GM12878 (cell line): ENCODE data around the gene PAXX. TPM values are rescaled to one million over a fixed set of nuclear protein-coding genes. Genes with fewer than 3 reads are reported as not detected.

Experiments used
- ATAC-seq: fragments of 200-7000 bp; cut with Tn5 transposase; 3 replicates; pipeline ENCODE4 v1.9.1; 2020; ENCODE audit warnings: mild to moderate bottlenecking, moderate library complexity
- BruUV-seq: library from RNA; stranded (reverse); fragments of 400-500 nt; replicated peaks from 2 replicates; lab custom pipeline; 2021; lab: Mats Ljungman, UMichigan
- CTCF ChIA-PET: fragments of 300-600 bp; sonication (Branson Sonifier 250); formaldehyde crosslinking; extraction: SDS; loops from one replicate; lab custom pipeline; 2021; ENCODE audit warnings: inconsistent platforms; lab: Yijun Ruan, JAX
- POLR2A ChIA-PET: fragments of 350-600 bp; formaldehyde crosslinking; extraction: SDS; loops from one replicate; lab custom pipeline; 2021; ENCODE audit warnings: inconsistent platforms; lab: Charles Lee
- RAD21 ChIA-PET: fragments of 300-600 bp; sonication (Branson Sonifier 250); formaldehyde crosslinking; loops from one replicate; lab custom pipeline; 2023; ENCODE audit warnings: antibody characterized with exemption; ENCODE audit not compliant: unreplicated experiment; lab: Charles Lee
- SMC1A ChIA-PET: fragments of 300-600 bp; sonication (Branson Sonifier 250); formaldehyde crosslinking; loops from one replicate; lab custom pipeline; 2023; ENCODE audit not compliant: unreplicated experiment, uncharacterized antibody; lab: Charles Lee
- DNase-seq: peaks from one replicate; pipeline ENCODE4 v3.0.0-alpha.2; 2011; ENCODE audit warnings: low read depth, low spot score
- FAIRE-seq: peaks from 3 replicates; lab custom pipeline; 2011; peaks lifted over from hg19 to GRCh38; lab: Jason Lieb, UNC
- H2AFZ ChIP-seq: 2 replicates; pipeline ENCODE4 v1.6.0; 2011; ENCODE audit warnings: low read depth, low read length, control low read depth; ENCODE audit not compliant: control insufficient read depth
- H3K27ac ChIP-seq: 2 replicates; pipeline ENCODE4 v1.5.1; 2011; ENCODE audit warnings: control low read depth; ENCODE audit not compliant: control insufficient read depth, insufficient read depth
- H3K27me3 ChIP-seq, 2 experiments: replicated peaks in 1 of 2; 2 replicates each; pipeline versions ENCODE4 v1.6.0 to v1.6.1; 2011; ENCODE audit warnings: low read length in 1 of 2; ENCODE audit not compliant: control insufficient read depth in 2 of 2, insufficient read depth in 2 of 2
- H3K36me3 ChIP-seq, 2 experiments: 2 replicates each; pipeline ENCODE4 v1.5.1; 2011; ENCODE audit warnings: low read length in 1 of 2; ENCODE audit not compliant: control insufficient read depth in 2 of 2, insufficient read depth in 2 of 2
- H3K4me1 ChIP-seq: 2 replicates; pipeline ENCODE4 v1.6.1; 2011; ENCODE audit warnings: mild to moderate bottlenecking, low read length, moderate library complexity, mixed read lengths; ENCODE audit not compliant: control insufficient read depth, insufficient read depth
- H3K4me2 ChIP-seq: 2 replicates; pipeline ENCODE4 v1.6.0; 2011; ENCODE audit warnings: control low read depth; ENCODE audit not compliant: control insufficient read depth, insufficient read depth
- H3K4me3 ChIP-seq: fragments of 200-600 bp; sonication (generic); 2 replicates; pipeline ENCODE4 v1.5.1; 2016
- H3K79me2 ChIP-seq: 2 replicates; pipeline ENCODE4 v1.6.0; 2011; ENCODE audit warnings: low read length; ENCODE audit not compliant: control insufficient read depth, insufficient read depth
- H3K9ac ChIP-seq: 2 replicates; pipeline ENCODE4 v1.8.0; 2011; ENCODE audit warnings: low read length, control low read depth, mixed read lengths; ENCODE audit not compliant: control insufficient read depth, insufficient read depth
- H3K9me3 ChIP-seq: replicated peaks from 3 replicates; pipeline ENCODE4 v1.5.1; 2011; ENCODE audit warnings: mild to moderate bottlenecking, low read length; ENCODE audit not compliant: control insufficient read depth, insufficient read depth
- H4K20me1 ChIP-seq: 2 replicates; pipeline ENCODE4 v1.6.0; 2011; ENCODE audit not compliant: control insufficient read depth, insufficient read depth
- BCLAF1 ChIP-seq: fragments of 450-650 bp; IDR thresholded peaks from 2 replicates; pipeline ENCODE4 v1.6.1; 2017; ENCODE audit warnings: antibody characterized with exemption, mild to moderate bottlenecking, moderate library complexity
- CBX3 ChIP-seq: fragments of 200-600 bp; sonication (generic); IDR thresholded peaks from 2 replicates; pipeline ENCODE4 v1.6.1; 2016; ENCODE audit warnings: low read depth, borderline replicate concordance
- CUX1 ChIP-seq: IDR thresholded peaks from 2 replicates; pipeline ENCODE4 v1.6.1; 2012; ENCODE audit warnings: improper control_type of control experiment, low read depth, low read length; ENCODE audit not compliant: insufficient replicate concordance
- FOXK2 ChIP-seq: fragments of 450-650 bp; IDR thresholded peaks from 2 replicates; pipeline ENCODE4 v1.6.1; 2017; ENCODE audit warnings: mild to moderate bottlenecking, moderate library complexity
- HCFC1 ChIP-seq: fragments of 150-350 bp; IDR thresholded peaks from 2 replicates; pipeline ENCODE4 v1.6.1; 2014; ENCODE audit warnings: low read length
- HDGF ChIP-seq: fragments of 450-650 bp; IDR thresholded peaks from 2 replicates; pipeline ENCODE4 v1.6.1; 2016; ENCODE audit warnings: antibody characterized with exemption
- MTA3 ChIP-seq: IDR thresholded peaks from 2 replicates; pipeline ENCODE4 v1.6.1; 2012; ENCODE audit warnings: low read length, inconsistent platforms, borderline replicate concordance
- NFYA ChIP-seq: IDR thresholded peaks from 2 replicates; pipeline ENCODE4 v1.6.1; 2011; ENCODE audit warnings: low read depth, mild to moderate bottlenecking, low read length, improper control_type of control experiment, borderline replicate concordance
- NR2F1 ChIP-seq: fragments of 450-650 bp; conservative IDR thresholded peaks from 2 replicates; pipeline ENCODE4 v1.6.1; 2017; ENCODE audit warnings: mild to moderate bottlenecking
- STAT1 ChIP-seq: fragments of 450-650 bp; conservative IDR thresholded peaks from 2 replicates; pipeline ENCODE4 v1.6.1; 2014; ENCODE audit warnings: antibody characterized with exemption, mild to moderate bottlenecking
- SUPT20H ChIP-seq: IDR thresholded peaks from 2 replicates; pipeline ENCODE4 v1.6.1; 2011; ENCODE audit warnings: low read depth, mild to moderate bottlenecking, low read length, moderate library complexity, borderline replicate concordance; ENCODE audit not compliant: control insufficient read depth
- TBL1XR1 ChIP-seq: IDR thresholded peaks from 2 replicates; pipeline ENCODE4 v1.6.1; 2012; ENCODE audit warnings: low read depth, low read length, improper control_type of control experiment
- USF2 ChIP-seq: IDR thresholded peaks from 2 replicates; pipeline ENCODE4 v1.6.1; 2011; ENCODE audit warnings: low read depth, low read length, improper control_type of control experiment, borderline replicate concordance
- ZNF274 ChIP-seq: IDR thresholded peaks from one replicate; pipeline ENCODE4 v1.8.0; 2011; ENCODE audit not compliant: insufficient read length, insufficient read depth
- WGBS: methylation state at CpG from one replicate; pipeline ENCODE4 v1.1.6; 2016; ENCODE audit warnings: low lambda C conversion rate; ENCODE audit not compliant: insufficient replicate concordance, insufficient coverage; ENCODE audit errors: missing lambda C conversion rate; 5-methylcytosine and 5-hydroxymethylcytosine counted together
- in situ Hi-C: fragments of 300-500 bp; cut with MboI; formaldehyde crosslinking; loops from 9 replicates; pipeline ENCODE4 v1.14.3; 2018; ENCODE audit warnings: mixed read lengths
- intact Hi-C: fragments of 100-400 bp; cut with micrococcal nuclease; formaldehyde crosslinking; loops from one replicate; pipeline ENCODE4 v1.14.2; 2022; ENCODE audit not compliant: unreplicated experiment
- polyA plus RNA-seq, 11 experiments: library from polyadenylated mRNA; depleted of rRNA in 4 of 11; unstranded in 6 of 11; stranded (reverse) in 5 of 11; fragments of >200 nt; fragmentation: Nextera tagmentation in 4 of 11; fragmentation: Illumina TruSeq in 1 of 11; extraction: Ambion mirVana in 4 of 11; extraction: Trizol in 1 of 11; gene quantifications; 1 replicate in 1 of 11; 2 replicates in 10 of 11; pipeline versions ENCODE4 v1.2.1 to v1.2.3, GENCODE V29; 2011 to 2016; ENCODE audit warnings: inconsistent platforms in 2 of 11, missing spikeins in 2 of 11, low read depth in 1 of 11
- total RNA-seq, 4 experiments: library from RNA; depleted of rRNA in 3 of 4; stranded (reverse); fragments of >200 nt in 3 of 4; fragmentation: Illumina TruSeq in 1 of 4; extraction: Trizol in 1 of 4; gene quantifications; 2 replicates each; pipeline versions ENCODE4 v1.2.1 to v1.2.3, GENCODE V29; 2013 to 2021

Gene PAXX
- total and polyA plus RNA-seq, 10 of the 15 experiments (the other 5 are each of a cell fraction or from before 2014, with no cell fraction given) = 0.18 to 60.6 (median 29.5) TPM

- TF ChIP-seq NFYA (no peak), HCFC1 (no peak), STAT1 (no peak), ZNF274 (no peak), NR2F1 (no peak), MTA3 (no peak), FOXK2 (no peak), CUX1 (no peak), TBL1XR1 (no peak), BCLAF1 (no peak), SUPT20H (no peak), USF2 (no peak), HDGF (no peak), CBX3 (no peak)
- DNase-seq (no peak), FAIRE-seq (no peak), ATAC-seq (no peak)
- no peaks in the 10 kb centered on the region for H3K36me3 ChIP-seq
- ChIA-PET POLR2A (no interaction called here), CTCF (no interaction called here), RAD21 (no interaction called here), SMC1A (no interaction called here)
- no peak overlapping the region for H3K9ac ChIP-seq
- BruUV-seq = no TSS peak
- no peaks in the 10 kb centered on the region for H3K4me1 ChIP-seq
- in situ Hi-C loops = no loop called here
- no peak overlapping the region for H2AFZ ChIP-seq
- no peaks in the 10 kb centered on the region for H4K20me1 ChIP-seq
- no peak overlapping the region for H3K4me2 ChIP-seq
- intact Hi-C loops = no loop called here
- no peaks in the 10 kb centered on the region for H3K27me3 ChIP-seq
- no peaks in the 10 kb centered on the region for H3K79me2 ChIP-seq
- WGBS = 88% methylated on average over 31 of the region's 39 CpGs
- H3K27ac ChIP-seq = no peak overlapping the region
- H3K4me3 ChIP-seq = no peak overlapping the region
- no peaks in the 10 kb centered on the region; the same call in 2 of the 3 replicates for H3K9me3 ChIP-seq
Measured at GRCh38 chr9:137011907-137012675, 19.9 kb downstream of the PAXX start.
